Kidney epithelial cell (primary cell): ENCODE data around the gene FEV. TPM values are rescaled to one million over a fixed set of nuclear protein-coding genes. Genes with fewer than 3 reads are reported as not detected.

ENCODE experiments used
- DNase-seq: peaks from one replicate; pipeline ENCODE4 v3.0.0-alpha.2; 2010; ENCODE audit warnings: low read depth
- H3K27me3 ChIP-seq: 2 replicates; pipeline ENCODE4 v1.6.0; 2011; ENCODE audit warnings: low read length; ENCODE audit not compliant: control insufficient read depth, insufficient read depth
- H3K36me3 ChIP-seq: 2 replicates; pipeline ENCODE4 v1.5.1; 2011; ENCODE audit warnings: low read length; ENCODE audit not compliant: control insufficient read depth, insufficient read depth
- H3K4me3 ChIP-seq: 2 replicates; pipeline ENCODE4 v1.5.1; 2011; ENCODE audit warnings: low read depth, mild to moderate bottlenecking, control low read depth, low read length
- CTCF ChIP-seq: IDR thresholded peaks from 2 replicates; pipeline ENCODE4 v1.5.1; 2011; ENCODE audit warnings: mild to moderate bottlenecking, moderate library complexity, low read length, control low read depth, inconsistent platforms; ENCODE audit not compliant: insufficient read depth, poor library complexity, severe bottlenecking
- total RNA-seq: library from RNA; depleted of rRNA; stranded (reverse); fragments of >200 nt; gene quantifications from 2 replicates; pipeline ENCODE4 v1.2.3, GENCODE V29; 2015

Gene FEV
- not detected in 2 replicates for total RNA-seq

- no peak within 1 kb of the TSS for H3K4me3 ChIP-seq
- no peaks in the 10 kb centered on the region for H3K36me3 ChIP-seq
- DNase-seq: no peak
- no peak for TF ChIP-seq CTCF
- H3K27me3 ChIP-seq: peaks cover 89% of the 10 kb centered on the region
These were observed at the start of gene FEV for GRCh38 chr2:218985021-218985324. Gene FEV, minus strand, starts transcription at chr2:218985184. Its CDS starts 109 bp downstream, at chr2:218985075.

GRCh38 chr2:219032051-219032745, 47.2 kb upstream of the FEV start:
- H3K4me3 ChIP-seq: no peak overlapping the region
- DNase-seq: no peak
- H3K36me3 ChIP-seq: no peaks in the 10 kb centered on the region
- TF ChIP-seq CTCF: no peak
- H3K27me3 ChIP-seq: peaks cover 29% of the 10 kb centered on the region

- Histone ChIP-seq H3K36me3 (no peaks in the 10 kb centered on the region), H3K4me3 (no peak overlapping the region), H3K27me3 (peaks cover 29% of the 10 kb centered on the region)
- no peak for DNase-seq
- TF ChIP-seq CTCF: no peak
These were observed 46.2 kb upstream of the FEV start for GRCh38 chr2:219031005-219031738.

- Histone ChIP-seq H3K36me3 (no peaks in the 10 kb centered on the region), H3K27me3 (peaks cover 27% of the 10 kb centered on the region), H3K4me3 (no peak overlapping the region)
- no peak for TF ChIP-seq CTCF
- no peak for DNase-seq
These were observed 45.4 kb upstream of the FEV start for GRCh38 chr2:219030177-219030940.

GRCh38 chr2:219029829-219030165, 44.8 kb upstream of the FEV start:
- no peak overlapping the region for H3K4me3 ChIP-seq
- H3K36me3 ChIP-seq: no peaks in the 10 kb centered on the region
- DNase-seq: peak; percentile 25
- TF ChIP-seq CTCF: peak; percentile 94
- peaks cover 27% of the 10 kb centered on the region for H3K27me3 ChIP-seq
